GM12892 (cell line): ENCODE measurements around the gene FNDC7.

ENCODE experiments used
- POLR2A ChIP-seq: IDR thresholded peaks from 2 replicates; pipeline ENCODE4 v1.6.1; 2011; ENCODE audit warnings: low read depth, low read length, control low read depth
- TAF1 ChIP-seq: IDR thresholded peaks from 2 replicates; pipeline ENCODE4 v1.6.1; 2011; ENCODE audit warnings: low read depth, mild to moderate bottlenecking, control low read depth, low read length, borderline replicate concordance

DNA sequence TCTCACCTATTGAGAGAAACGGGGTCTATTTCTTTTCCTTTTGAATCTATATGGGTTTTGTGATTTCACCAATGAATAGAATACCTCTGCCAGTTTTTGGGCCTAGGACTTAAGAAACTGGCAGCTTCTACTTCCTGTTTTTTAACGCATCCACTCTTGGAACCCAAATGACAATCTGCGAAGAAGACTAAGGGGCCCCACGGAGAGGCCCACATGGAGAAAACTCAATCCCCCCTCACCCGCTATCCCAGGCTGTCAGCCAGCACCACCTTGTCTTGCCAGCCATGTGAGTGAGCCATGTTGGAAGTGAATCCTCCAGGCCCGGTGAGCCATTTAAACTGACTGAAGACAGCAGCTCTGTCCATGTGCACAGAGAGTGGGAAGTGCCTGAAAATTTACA is 48.2 kb upstream of the FNDC7 start:
- TF ChIP-seq POLR2A (no peak), TAF1 (no peak)
